Measurements from ENCODE around the gene KPNA3. TPM values are rescaled to one million over a fixed set of nuclear protein-coding genes. Genes with fewer than 3 reads are reported as not detected.

The KPNA3 gene
- total RNA-seq, 2 donors from 2014 or later: 30.3 to 30.9 TPM

- no peak for DNase-seq (ENCODE audit: low spot score)
- H3K36me3 ChIP-seq: peaks cover 13% of the 10 kb centered on the region
- no peaks in the 10 kb centered on the region for H3K4me1 ChIP-seq (ENCODE audit: control insufficient read depth in 1 of 2, low read depth in 2 of 2)
- no peak for ATAC-seq (ENCODE audit: insufficient number of reproducible peaks, low FRiP score, low read depth)
- no peak for TF ChIP-seq CTCF (IDR thresholded peaks at IDR 0.05)
- H3K27me3 ChIP-seq (replicated peaks; ENCODE audit: insufficient read depth): no peaks in the 10 kb centered on the region
- H3K4me3 ChIP-seq: no peak overlapping the region
- no peaks in the 10 kb centered on the region for H3K9me3 ChIP-seq
- H3K27ac ChIP-seq: no peak overlapping the region
These were observed 95.0 kb downstream of the KPNA3 start for GRCh38 chr13:49697468-49697867.

GRCh38 chr13:49694446-49694845 is 98.0 kb downstream of the KPNA3 start:
- no peaks in the 10 kb centered on the region for H3K36me3 ChIP-seq
- peaks cover 0 to 10% of the 10 kb centered on the region in 2 donors for H3K4me1 ChIP-seq (ENCODE audit: control insufficient read depth in 1 of 2, low read depth in 2 of 2)
- no peaks in the 10 kb centered on the region for H3K9me3 ChIP-seq
- TF ChIP-seq CTCF (IDR thresholded peaks at IDR 0.05): no peak
- H3K4me3 ChIP-seq: no peak overlapping the region
- ATAC-seq (ENCODE audit: insufficient number of reproducible peaks, low FRiP score, low read depth) (no peak), DNase-seq (ENCODE audit: low spot score) (no peak)
- no peak overlapping the region for H3K27ac ChIP-seq
- H3K27me3 ChIP-seq (replicated peaks; ENCODE audit: insufficient read depth): no peaks in the 10 kb centered on the region

- ATAC-seq (ENCODE audit: insufficient number of reproducible peaks, low FRiP score, low read depth): no peak
These were observed 98.6 kb downstream of the KPNA3 start for GRCh38 chr13:49693877-49694276.

GRCh38 chr13:49693191-49693733 is 99.2 kb downstream of the KPNA3 start:
- H3K9me3 ChIP-seq: no peaks in the 10 kb centered on the region
- DNase-seq (ENCODE audit: low spot score) (no peak), ATAC-seq (ENCODE audit: insufficient number of reproducible peaks, low FRiP score, low read depth) (no peak)
- no peaks in the 10 kb centered on the region for H3K27me3 ChIP-seq (replicated peaks; ENCODE audit: insufficient read depth)
- TF ChIP-seq CTCF (IDR thresholded peaks at IDR 0.05): no peak
- H3K4me3 ChIP-seq: no peak overlapping the region
- peaks cover 0 to 10% of the 10 kb centered on the region in 2 donors for H3K4me1 ChIP-seq (ENCODE audit: control insufficient read depth in 1 of 2, low read depth in 2 of 2)
- no peak overlapping the region for H3K27ac ChIP-seq
- no peaks in the 10 kb centered on the region for H3K36me3 ChIP-seq

More at GRCh38 chr13:49693877-49694276, 98.6 kb downstream of the KPNA3 start:
- H3K9me3 ChIP-seq: no peaks in the 10 kb centered on the region
- no peak overlapping the region for H3K27ac ChIP-seq
- no peak overlapping the region for H3K4me3 ChIP-seq
- H3K27me3 ChIP-seq (replicated peaks; ENCODE audit: insufficient read depth): no peaks in the 10 kb centered on the region
- no peak for TF ChIP-seq CTCF (IDR thresholded peaks at IDR 0.05)
- DNase-seq (ENCODE audit: low spot score): no peak
- no peaks in the 10 kb centered on the region for H3K36me3 ChIP-seq
- peaks cover 0 to 10% of the 10 kb centered on the region in 2 donors for H3K4me1 ChIP-seq (ENCODE audit: control insufficient read depth in 1 of 2, low read depth in 2 of 2)

GRCh38 chr13:49690995-49691784 is 101.3 kb downstream of the KPNA3 start, which contains the start of gene EBPL:
EBPL (minus strand) TSS chr13:49691486; CDS start chr13:49691424, 62 bp downstream.
- TF ChIP-seq CTCF (IDR thresholded peaks at IDR 0.05): no peak
- H3K27me3 ChIP-seq (replicated peaks; ENCODE audit: insufficient read depth): no peaks in the 10 kb centered on the region
- H3K4me1 ChIP-seq (ENCODE audit: control insufficient read depth in 1 of 2, low read depth in 2 of 2): peaks cover 0 to 10% of the 10 kb centered on the region in 2 donors
- ATAC-seq (ENCODE audit: insufficient number of reproducible peaks, low FRiP score, low read depth) (peak; percentile 98), DNase-seq (ENCODE audit: low spot score) (peak; percentile 77)
- H3K9me3 ChIP-seq: no peaks in the 10 kb centered on the region
- peak within 1 kb of the TSS; percentile 77 for H3K4me3 ChIP-seq
- H3K27ac ChIP-seq: peak within 1 kb of the TSS; percentile 65 to 78
- no peaks in the 10 kb centered on the region for H3K36me3 ChIP-seq
